Esophagus (tissue), 2 donors: ENCODE measurements around the gene ZNF526. TPM values are rescaled to one million over a fixed set of nuclear protein-coding genes. Genes with fewer than 3 reads are reported as not detected.
A peak's percentile ranks its signal among the peaks of the same experiment; 100 is the strongest.

Experiments used
- H3K27ac ChIP-seq, 2 donors: one replicate each; pipeline ENCODE4 v1.5.1; 2013; ENCODE audit warnings: low read depth in 2 of 2, mild to moderate bottlenecking in 2 of 2, inconsistent platforms in 1 of 2, low read length in 1 of 2, moderate library complexity in 1 of 2
- H3K27me3 ChIP-seq, 2 donors: one replicate each; pipeline ENCODE4 v1.6.1; 2013; ENCODE audit warnings: low read length in 2 of 2, control low read depth in 1 of 2, mild to moderate bottlenecking in 1 of 2; ENCODE audit not compliant: insufficient read depth in 2 of 2, control insufficient read depth in 1 of 2
- H3K36me3 ChIP-seq, 2 donors: one replicate each; pipeline ENCODE4 v1.6.1; 2013; ENCODE audit warnings: low read length in 1 of 2; ENCODE audit not compliant: control insufficient read depth in 2 of 2, insufficient read depth in 2 of 2
- H3K4me1 ChIP-seq, 2 donors: one replicate each; pipeline ENCODE4 v1.6.1; 2013; ENCODE audit warnings: low read length in 1 of 2; ENCODE audit not compliant: control insufficient read depth in 2 of 2, insufficient read depth in 2 of 2
- H3K4me3 ChIP-seq, 2 donors: one replicate each; pipeline ENCODE4 v1.5.1; 2013; ENCODE audit warnings: low read length in 2 of 2, mild to moderate bottlenecking in 2 of 2, low read depth in 1 of 2, moderate library complexity in 1 of 2
- H3K9me3 ChIP-seq, 2 donors: one replicate each; pipeline ENCODE4 v1.6.1; 2013; ENCODE audit warnings: mild to moderate bottlenecking in 2 of 2, low read depth in 1 of 2, low read length in 1 of 2, moderate library complexity in 1 of 2; ENCODE audit not compliant: control insufficient read depth in 2 of 2, insufficient read depth in 1 of 2
- WGBS, 2 donors: extraction: QIAGEN DNeasy Blood & Tissue Kit; methylation state at CpG; one replicate each; pipeline ENCODE4 v1.1.7; 2013; 5-methylcytosine and 5-hydroxymethylcytosine counted together
- polyA plus RNA-seq, 2 donors: library from polyadenylated mRNA; stranded (reverse); fragments of 200-250 nt; gene quantifications; one replicate each; pipeline ENCODE4 v1.2.3, GENCODE V29; 2013
- donor health status: healthy with polysubstance abuse.
- donor health status: Bipolar disorder and iron deficiency.

ZNF526 gene
- polyA plus RNA-seq, 2 donors: 2.3 to 3.6 TPM

- H3K36me3 ChIP-seq: peaks cover 0 to 3% of the 10 kb centered on the region in 2 donors
- peak overlapping the region; percentile 87 to 95 for H3K27ac ChIP-seq
- H3K9me3 ChIP-seq: no peaks in the 10 kb centered on the region
- WGBS, 2 donors: 0% methylated on average over 36 to 49 of the region's 49 CpGs
- peak overlapping the region; percentile 56 to 96 for H3K4me3 ChIP-seq
- H3K27me3 ChIP-seq: no peaks in the 10 kb centered on the region
- H3K4me1 ChIP-seq: peaks cover 0 to 5% of the 10 kb centered on the region in 2 donors
Observed at GRCh38 chr19:42242069-42242511, 22.0 kb downstream of the ZNF526 start.

GRCh38 chr19:42242512-42243409 lies 22.6 kb downstream of the ZNF526 start, which contains the start of gene GSK3A:
GSK3A (minus strand) TSS chr19:42242602; CDS start chr19:42242465, 137 bp downstream.
- H3K4me3 ChIP-seq: peak within 1 kb of the TSS; percentile 56 to 96
- no peaks in the 10 kb centered on the region for H3K27me3 ChIP-seq
- H3K36me3 ChIP-seq: peaks cover 0 to 3% of the 10 kb centered on the region in 2 donors
- H3K9me3 ChIP-seq: no peaks in the 10 kb centered on the region
- 0 to 1% methylated on average over 64 to 76 of the region's 76 CpGs for WGBS, 2 donors
- H3K4me1 ChIP-seq: peaks cover 0 to 5% of the 10 kb centered on the region in 2 donors
- H3K27ac ChIP-seq: peak within 1 kb of the TSS; percentile 95 to 96

- Histone ChIP-seq H3K27me3 (no peaks in the 10 kb centered on the region), H3K36me3 (peaks cover 0 to 10% of the 10 kb centered on the region in 2 donors), H3K9me3 (no peaks in the 10 kb centered on the region), H3K4me3 (peak overlapping the region; percentile 46 to 96), H3K4me1 (peaks cover 0 to 5% of the 10 kb centered on the region in 2 donors), H3K27ac (peak overlapping the region; percentile 95 to 96)
- 2% methylated on average over 45 of the region's 45 CpGs for WGBS, 2 donors
Observed at GRCh38 chr19:42244347-42245220, 24.5 kb downstream of the ZNF526 start.

- Histone ChIP-seq H3K36me3 (peaks cover 0 to 7% of the 10 kb centered on the region in 2 donors), H3K27me3 (no peaks in the 10 kb centered on the region), H3K4me1 (peaks cover 0 to 4% of the 10 kb centered on the region in 2 donors), H3K9me3 (no peaks in the 10 kb centered on the region), H3K4me3 (peak overlapping the region in 1 of 2 donors; percentile 96), H3K27ac (peak overlapping the region; percentile 20 to 51)
- 70 to 78% methylated on average over 10 of the region's 10 CpGs for WGBS, 2 donors
Observed at GRCh38 chr19:42245231-42245630, 25.1 kb downstream of the ZNF526 start.

- H3K9me3 ChIP-seq: no peaks in the 10 kb centered on the region
- H3K27ac ChIP-seq: peak overlapping the region; percentile 6 to 27
- H3K4me1 ChIP-seq: peaks cover 3 to 12% of the 10 kb centered on the region in 2 donors
- H3K27me3 ChIP-seq: no peaks in the 10 kb centered on the region
- peaks cover 0 to 7% of the 10 kb centered on the region in 2 donors for H3K36me3 ChIP-seq
- WGBS, 2 donors: 17 to 19% methylated on average over 10 of the region's 10 CpGs
- no peak overlapping the region for H3K4me3 ChIP-seq
Observed at GRCh38 chr19:42246143-42246921, 26.2 kb downstream of the ZNF526 start.

- Histone ChIP-seq H3K9me3 (no peaks in the 10 kb centered on the region), H3K36me3 (peaks cover 0 to 7% of the 10 kb centered on the region in 2 donors), H3K27ac (peak overlapping the region in 1 of 2 donors; percentile 6), H3K4me3 (no peak overlapping the region), H3K4me1 (peaks cover 3 to 18% of the 10 kb centered on the region in 2 donors), H3K27me3 (no peaks in the 10 kb centered on the region)
- WGBS, 2 donors: 66% methylated on average over 7 of the region's 7 CpGs
Observed at GRCh38 chr19:42246922-42247639, 27.0 kb downstream of the ZNF526 start.

GRCh38 chr19:42247640-42248199 lies 27.6 kb downstream of the ZNF526 start:
- H3K4me3 ChIP-seq: no peak overlapping the region
- WGBS, 2 donors: 84 to 91% methylated on average over 6 of the region's 6 CpGs
- no peaks in the 10 kb centered on the region for H3K27me3 ChIP-seq
- H3K4me1 ChIP-seq: peaks cover 6 to 23% of the 10 kb centered on the region in 2 donors
- H3K9me3 ChIP-seq: no peaks in the 10 kb centered on the region
- H3K36me3 ChIP-seq: peaks cover 0 to 7% of the 10 kb centered on the region in 2 donors
- no peak overlapping the region for H3K27ac ChIP-seq
